Posterior vena cava (tissue), 2 donors: ENCODE results near the gene HOXD8. TPM values are rescaled to one million over a fixed set of nuclear protein-coding genes. Genes with fewer than 3 reads are reported as not detected.

Experiments used
- DNase-seq: peaks from one replicate; pipeline ENCODE4 v3.0.0-alpha.2; 2020; ENCODE audit warnings: low spot score
- intact Hi-C, 2 donors: fragments of 100-400 bp; cut with DNase I; formaldehyde crosslinking; loops; one replicate each; pipeline versions ENCODE4 v1.14.1 to v1.14.2; 2022 to 2023
- microRNA-seq, 2 donors: library from miRNA; unstranded; fragments of <30 nt; microRNA quantifications; one replicate each; pipeline ENCODE4 v1.2.0, GENCODE V29; 2020 to 2021; ENCODE audit warnings: borderline microRNAs expressed in 2 of 2
- total RNA-seq, 2 donors: library from RNA; stranded (reverse); fragmentation: NEBNext Ultra II Directional; extraction: Animal tissue kit (Norgen Biotek cat#: 25700); gene quantifications; one replicate each; pipeline ENCODE4 v1.2.1, GENCODE V29; 2021
- donor health status: DM: yes; HTN: yes; CAD: no.
- donor health status: DM: yes; HTN: yes; CAD: no.

The HOXD8 gene
- total RNA-seq, 2 donors from 2014 or later = 30.6 to 31.3 TPM

DNA sequence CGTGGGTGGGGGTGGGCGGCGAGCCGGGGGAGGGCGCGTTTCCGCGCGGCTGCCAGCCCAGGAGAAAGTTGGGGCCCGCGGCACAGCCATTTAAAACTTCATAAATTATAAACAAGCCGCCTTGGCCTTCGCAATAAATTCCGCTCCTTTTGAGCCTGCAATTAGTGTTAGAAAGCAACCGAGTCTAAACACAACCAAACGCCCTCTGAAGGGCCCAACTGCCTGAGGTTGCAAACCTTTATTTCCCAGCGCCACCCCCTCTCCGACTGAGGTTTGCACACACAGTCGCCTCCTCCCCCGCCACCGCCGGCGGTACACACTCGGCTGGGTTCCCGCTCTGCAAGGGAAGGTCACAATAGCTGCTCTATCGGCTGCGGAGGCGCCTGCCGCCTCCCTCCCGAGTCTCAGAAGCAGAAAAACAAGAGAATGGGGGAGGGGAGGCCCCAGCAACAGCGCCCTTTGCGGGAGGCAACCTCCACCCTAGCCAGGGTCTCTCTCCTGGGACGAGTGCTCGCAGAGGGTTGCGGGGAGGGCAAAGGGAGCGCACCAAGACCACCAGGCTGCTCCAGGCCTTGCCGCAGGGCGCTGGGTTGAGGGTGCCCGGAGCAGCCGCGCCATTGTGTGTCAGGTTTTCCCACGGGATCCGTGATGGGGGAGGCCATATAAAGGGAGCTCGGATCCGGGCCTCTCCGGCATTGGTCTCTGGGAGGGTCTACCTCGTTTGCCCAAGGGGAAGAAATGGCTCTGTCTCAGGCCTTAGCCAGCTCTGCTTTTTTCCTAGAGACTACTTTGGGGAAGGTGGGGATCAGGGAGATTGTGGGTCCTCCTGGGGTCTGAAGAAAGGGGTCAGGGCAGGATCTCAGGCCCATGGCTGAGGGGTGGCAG is 45.6 kb downstream of the HOXD8 start:
- no peak for DNase-seq

DNA sequence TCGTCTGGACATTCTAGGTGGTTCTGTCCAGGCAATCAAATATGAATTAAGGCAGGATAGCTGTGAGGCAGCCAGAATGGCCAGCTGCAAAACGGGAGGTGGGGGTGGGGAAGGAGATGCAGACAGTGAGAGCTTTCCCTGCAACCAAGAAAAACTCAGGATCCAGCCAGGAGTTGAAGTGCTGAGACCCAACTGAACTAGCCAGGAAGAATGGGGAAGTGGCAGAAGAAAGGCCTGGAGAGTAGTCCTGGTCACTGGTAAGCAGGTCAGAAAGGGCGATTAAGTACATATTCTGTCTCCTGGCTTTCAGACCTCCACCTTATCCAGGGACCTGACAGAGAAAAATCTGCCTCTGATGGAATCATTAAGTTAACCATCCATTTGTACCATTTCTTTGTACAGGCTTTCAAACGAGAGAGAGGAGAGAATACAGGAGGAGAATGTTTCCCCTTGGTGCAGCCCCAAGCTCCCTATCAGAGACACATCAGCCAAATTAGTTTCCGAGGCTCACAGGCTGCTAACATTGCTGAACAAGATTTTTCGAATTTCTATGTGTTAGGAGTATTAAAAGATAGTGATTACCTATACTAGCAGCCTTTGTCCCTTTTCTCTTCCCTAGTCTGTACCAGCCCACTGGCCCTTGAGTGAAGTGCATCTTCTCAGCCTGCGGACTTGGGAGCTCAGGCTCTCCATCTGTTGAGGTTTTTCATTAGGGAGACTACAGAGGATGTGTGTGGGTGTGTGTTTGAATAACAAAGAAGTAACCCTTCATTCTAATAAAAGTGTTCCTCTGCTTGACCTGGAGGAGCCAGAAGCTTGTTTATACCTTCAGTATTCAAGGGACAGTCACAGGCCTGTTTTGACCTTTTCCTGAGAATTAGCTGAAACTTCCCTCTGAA is 46.5 kb downstream of the HOXD8 start:
- DNase-seq = no peak
- intact Hi-C loops = no loop called here

More for the DNA sequence above, 45.6 kb downstream of the HOXD8 start:
- intact Hi-C loops = no loop called here

DNA sequence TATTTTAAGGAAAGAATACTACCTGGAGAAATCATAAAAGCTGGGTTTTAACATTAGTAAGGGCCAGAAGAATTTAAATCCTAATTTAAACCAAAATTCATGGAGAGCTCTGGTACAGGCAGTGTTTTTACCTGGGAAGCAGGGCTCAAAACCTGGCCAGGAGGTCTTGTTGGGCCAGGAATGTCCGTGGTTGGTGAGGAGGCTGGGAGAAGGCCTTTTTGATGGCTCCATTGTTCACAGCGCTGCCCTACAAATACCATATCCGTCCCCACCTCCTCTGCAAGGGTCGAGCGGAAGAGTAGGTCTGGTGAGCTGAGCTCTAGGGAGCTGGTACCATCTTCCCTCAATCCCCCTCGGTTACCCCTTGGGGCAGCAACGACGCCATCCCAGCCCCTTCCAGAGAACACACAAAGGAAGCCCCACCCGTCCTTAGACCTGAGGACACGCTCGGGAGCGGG is 48.1 kb downstream of the HOXD8 start:
- intact Hi-C loops = no loop called here
- no peak for DNase-seq

DNA sequence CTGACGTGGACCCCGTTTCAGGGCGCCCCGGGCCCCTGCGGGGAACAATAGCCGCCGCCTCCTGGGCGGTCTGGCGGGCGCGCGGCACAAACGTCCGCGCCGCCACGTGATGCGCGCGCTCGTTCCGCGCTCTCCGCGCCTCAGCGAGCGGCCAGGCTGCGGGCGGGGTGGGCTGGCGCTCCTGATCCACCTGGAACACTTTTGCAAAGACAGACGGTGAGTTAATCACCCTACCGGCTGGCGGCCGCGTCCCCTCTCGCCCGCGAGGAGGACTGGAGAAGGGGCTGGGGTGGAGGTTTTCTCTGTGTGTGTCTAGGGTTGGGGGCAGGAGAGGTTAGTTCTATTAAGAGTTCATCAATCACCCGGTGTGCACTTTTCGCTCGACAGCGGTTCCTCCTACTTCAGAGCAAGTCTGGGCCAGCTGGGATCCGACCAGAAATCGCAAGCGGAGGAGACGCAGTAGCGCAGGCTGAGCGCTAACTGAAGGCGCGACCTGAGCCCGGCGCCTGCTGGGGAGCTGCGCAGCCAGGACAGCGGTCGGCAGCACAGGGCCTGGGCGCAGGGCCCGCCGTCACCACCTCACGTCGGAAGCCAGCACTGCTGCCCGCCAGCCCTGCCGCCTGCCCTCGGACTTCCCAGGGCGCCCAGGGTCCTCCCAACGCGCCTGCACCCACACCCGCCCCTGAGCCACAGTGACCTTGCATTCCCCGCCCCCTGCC is 48.7 kb downstream of the HOXD8 start:
- intact Hi-C loops = no loop called here
- DNase-seq = no peak

DNA sequence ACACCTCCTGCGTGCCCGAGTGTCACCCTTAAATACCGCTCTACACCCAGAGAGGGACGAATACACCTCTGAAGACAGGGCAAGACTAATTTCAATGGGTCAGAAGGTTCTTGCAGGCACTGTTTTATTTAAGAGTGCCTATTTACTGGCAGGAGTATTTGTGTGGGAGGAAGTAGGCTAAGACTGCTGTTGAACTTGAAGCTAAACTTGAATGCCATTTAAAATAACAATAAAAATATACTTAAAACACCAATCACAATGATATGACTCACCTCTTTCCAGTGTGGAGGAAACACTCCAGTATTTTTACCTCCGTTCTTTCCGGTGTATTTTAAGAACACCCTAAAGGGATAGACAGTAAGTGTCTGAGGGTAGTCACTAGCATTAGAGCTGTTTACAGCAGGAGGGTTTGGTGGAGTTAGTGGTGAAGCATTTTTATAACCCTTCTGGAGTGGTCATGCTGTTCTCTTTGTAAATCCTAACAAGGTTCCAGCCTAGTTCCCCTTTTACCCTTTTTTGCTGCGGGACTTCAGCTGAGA is 49.3 kb downstream of the HOXD8 start:
- no peak for DNase-seq
- intact Hi-C loops = no loop called here

GRCh38 chr2:176181551-176181950 is 52.0 kb downstream of the HOXD8 start:
- DNase-seq = no peak
- intact Hi-C loops = no loop called here

Small RNAs within 50 kb of the gene (microRNA-seq; reads per million reads assigned to microRNA genes)
- gene MIR10B = 26,410 to 33,177 reads per million in 2 donors

Other genes starting within 250 kb of the HOXD8 start
- gene LNPK, start 127.4 kb upstream of the HOXD8 start, total RNA-seq = 10 to 100 TPM; 30.5 to 37.2 TPM
- gene EVX2, start 45.7 kb upstream of the HOXD8 start, total RNA-seq = not detected
- not detected for gene HOXD13, start 37.0 kb upstream of the HOXD8 start, total RNA-seq
- gene HOXD12, start 29.9 kb upstream of the HOXD8 start, total RNA-seq = not detected
- gene HOXD11, start 22.4 kb upstream of the HOXD8 start, total RNA-seq = 1 to 10 TPM in 1 of 2 donors, under 1 TPM in 1; 0.32 to 5.3 TPM
- gene HOXD10, start 12.9 kb upstream of the HOXD8 start, total RNA-seq = 10 to 100 TPM in 1 of 2 donors, 1 to 10 TPM in 1; 1.6 to 10.1 TPM
- gene HOXD9, start 7.0 kb upstream of the HOXD8 start, total RNA-seq = 10 to 100 TPM in 1 of 2 donors, 1 to 10 TPM in 1; 7.9 to 12.0 TPM
- gene HOXD4, start 21.8 kb downstream of the HOXD8 start, total RNA-seq = 1 to 10 TPM; 7.2 to 9.9 TPM
- 10 to 100 TPM in 1 of 2 donors, 1 to 10 TPM in 1; 9.0 to 10.9 TPM for gene HOXD3, start 27.6 kb downstream of the HOXD8 start, total RNA-seq
- under 1 TPM; 0.46 to 0.48 TPM for gene HOXD1, start 59.0 kb downstream of the HOXD8 start, total RNA-seq
- 10 to 100 TPM; 18.7 to 20.1 TPM for gene MTX2, start 139.7 kb downstream of the HOXD8 start, total RNA-seq